ENCODE data around the gene WAPL.

WAPL gene

GRCh38 chr10:86524225-86524962 lies 2.8 kb upstream of the WAPL start:
- no peak for DNase-seq (ENCODE audit: low read depth, low spot score)

GRCh38 chr10:86523348-86523747 lies 1.8 kb upstream of the WAPL start:
- peak; percentile 23 for DNase-seq (ENCODE audit: low read depth, low spot score)

- peak; percentile 11 for DNase-seq (ENCODE audit: low read depth, low spot score)
These were observed 891 bp upstream of the WAPL start for GRCh38 chr10:86522510-86522855.

GRCh38 chr10:86520871-86521677 lies 518 bp downstream of the WAPL start:
- DNase-seq (ENCODE audit: low read depth, low spot score), result peak; percentile 71

- DNase-seq (ENCODE audit: low read depth, low spot score), result no peak
These were observed 2.8 kb downstream of the WAPL start for GRCh38 chr10:86518781-86519180.

GRCh38 chr10:86512137-86512536 lies 9.5 kb downstream of the WAPL start:
- no peak for DNase-seq (ENCODE audit: low read depth, low spot score)

- no peak for DNase-seq (ENCODE audit: low read depth, low spot score)
These were observed 10.3 kb downstream of the WAPL start for GRCh38 chr10:86511027-86511865.

- no peak for DNase-seq (ENCODE audit: low read depth, low spot score)
These were observed 12.4 kb downstream of the WAPL start for GRCh38 chr10:86509145-86509544.

GRCh38 chr10:86508217-86508616 lies 13.4 kb downstream of the WAPL start:
- no peak for DNase-seq (ENCODE audit: low read depth, low spot score)

- DNase-seq (ENCODE audit: low read depth, low spot score), result no peak
These were observed 15.1 kb downstream of the WAPL start for GRCh38 chr10:86506499-86506898.

GRCh38 chr10:86506062-86506461 lies 15.5 kb downstream of the WAPL start:
- DNase-seq (ENCODE audit: low read depth, low spot score), result no peak

- DNase-seq (ENCODE audit: low read depth, low spot score), result no peak
These were observed 17.1 kb downstream of the WAPL start for GRCh38 chr10:86504510-86504909.

GRCh38 chr10:86500846-86501245 lies 20.7 kb downstream of the WAPL start:
- no peak for DNase-seq (ENCODE audit: low read depth, low spot score)

GRCh38 chr10:86498598-86498997 lies 23.0 kb downstream of the WAPL start:
- DNase-seq (ENCODE audit: low read depth, low spot score), result no peak

- DNase-seq (ENCODE audit: low read depth, low spot score), result peak; percentile 57
These were observed 24.0 kb downstream of the WAPL start for GRCh38 chr10:86497621-86498020.

- no peak for DNase-seq (ENCODE audit: low read depth, low spot score)
These were observed 31.5 kb downstream of the WAPL start for GRCh38 chr10:86489960-86490612.

- no peak for DNase-seq (ENCODE audit: low read depth, low spot score)
These were observed 32.4 kb downstream of the WAPL start for GRCh38 chr10:86489071-86489810.

GRCh38 chr10:86486856-86487255 lies 34.7 kb downstream of the WAPL start:
- no peak for DNase-seq (ENCODE audit: low read depth, low spot score)

GRCh38 chr10:86483664-86484063 lies 37.9 kb downstream of the WAPL start:
- no peak for DNase-seq (ENCODE audit: low read depth, low spot score)

GRCh38 chr10:86481761-86482160 lies 39.8 kb downstream of the WAPL start:
- peak; percentile 60 for DNase-seq (ENCODE audit: low read depth, low spot score)

- no peak for DNase-seq (ENCODE audit: low read depth, low spot score)
These were observed 41.0 kb downstream of the WAPL start for GRCh38 chr10:86480571-86480970.

All from astrocyte of the hippocampus (primary cell).